Testis (tissue), 3 donors: ENCODE data around the gene EFNB3. TPM values are rescaled to one million over a fixed set of nuclear protein-coding genes. Genes with fewer than 3 reads are reported as not detected.
A peak's percentile ranks its signal among the peaks of the same experiment; 100 is the strongest.

Source experiments
- DNase-seq: peaks from one replicate; pipeline ENCODE4 v3.0.0-alpha.2; 2019
- H3K27ac ChIP-seq, 2 donors: fragments of 200-600 bp; sonication (generic); one replicate each; pipeline ENCODE4 v1.5.1; 2019
- H3K27me3 ChIP-seq: fragments of 200-600 bp; sonication (generic); one replicate; pipeline ENCODE4 v1.5.1; 2019
- H3K36me3 ChIP-seq: fragments of 200-600 bp; sonication (generic); one replicate; pipeline ENCODE4 v1.5.1; 2017; ENCODE audit warnings: low read depth; ENCODE audit errors: missing control alignments
- H3K4me1 ChIP-seq: fragments of 200-600 bp; sonication (generic); one replicate; pipeline ENCODE4 v1.5.1; 2019
- H3K4me3 ChIP-seq, 2 donors: fragments of 200-600 bp; sonication (generic); one replicate each; pipeline ENCODE4 v1.5.1; 2017 to 2019
- H3K9me3 ChIP-seq: fragments of 200-600 bp; sonication (generic); one replicate; pipeline ENCODE4 v1.5.1; 2017
- POLR2A ChIP-seq: fragments of 450-650 bp; IDR thresholded peaks from one replicate; pipeline ENCODE4 v1.6.1; 2017; ENCODE audit warnings: antibody characterized with exemption, mild to moderate bottlenecking, moderate library complexity
- WGBS, 2 donors: methylation state at CpG; one replicate each; pipeline ENCODE4 v1.1.5; 2018; 5-methylcytosine and 5-hydroxymethylcytosine counted together
- intact Hi-C: fragments of 100-400 bp; cut with DNase I; formaldehyde crosslinking; loops from one replicate; pipeline ENCODE4 v1.15.1; 2023; ENCODE audit warnings: low total_unique reads
- polyA plus RNA-seq: library from polyadenylated mRNA; stranded (reverse); fragments of 350-450 nt; fragmentation: Illumina TruSeq; extraction: RNeasy Lipid Tissue Mini Kit (QIAGEN cat#74804); gene quantifications from one replicate; pipeline ENCODE4 v1.2.3, GENCODE V29; 2014; ENCODE audit warnings: low read depth, low replicate concordance; ENCODE audit not compliant: insufficient read depth
- total RNA-seq, 2 donors: library from RNA; depleted of rRNA; stranded (reverse); fragments of >200 nt; gene quantifications; one replicate each; pipeline ENCODE4 v1.2.3, GENCODE V29; 2016
- TF ChIP-seq, protein P1 (sequence below), 3 experiments: fragments of 450-650 bp in 2 of 3; fragments of 200-600 bp in 1 of 3; sonication (generic) in 1 of 3; IDR thresholded peaks; one replicate each; pipeline ENCODE4 v1.5.1; 2016 to 2019; ENCODE audit warnings: antibody characterized with exemption in 3 of 3, mild to moderate bottlenecking in 2 of 3, moderate library complexity in 1 of 3

EFNB3 gene
- total and polyA plus RNA-seq, 3 donors from 2014 or later = 0.93 to 3.5 (median 2.0) TPM

DNA sequence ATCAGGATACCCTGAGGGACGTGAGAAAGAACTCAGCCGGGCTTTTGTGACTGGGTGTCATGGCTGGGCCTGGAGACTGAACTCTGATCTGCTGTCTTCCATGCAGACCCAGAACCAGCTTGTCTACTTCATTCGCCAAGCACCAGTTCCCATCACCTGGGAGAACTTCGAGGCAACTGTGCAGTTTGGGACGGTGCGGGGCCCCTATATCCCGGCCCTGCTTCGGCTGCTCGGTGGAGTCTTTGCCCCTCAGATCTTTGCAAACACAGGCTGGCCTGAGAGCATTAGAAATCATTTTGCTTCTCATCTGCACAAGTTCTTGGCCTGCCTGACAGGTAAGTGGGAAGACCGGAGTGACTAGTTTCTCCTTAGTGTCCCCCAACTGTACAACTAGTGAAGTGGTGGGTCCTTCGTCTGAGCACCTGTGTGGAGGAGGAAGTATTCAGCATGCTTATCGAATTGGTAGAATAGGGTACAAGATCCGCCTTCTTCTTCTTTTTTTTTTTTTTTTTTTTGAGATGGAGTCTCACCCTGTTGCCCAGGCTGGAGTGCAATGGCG lies 28.1 kb downstream of the EFNB3 start:
- DNase-seq = no peak
- H3K27me3 ChIP-seq = no peaks in the 10 kb centered on the region
- no peaks in the 10 kb centered on the region for H3K4me1 ChIP-seq
- H3K27ac ChIP-seq = no peak overlapping the region
- intact Hi-C loops = no loop called here
- H3K36me3 ChIP-seq = no peaks in the 10 kb centered on the region
- 91 to 93% methylated on average over 14 of the region's 14 CpGs for WGBS, 2 donors
- TF ChIP-seq, protein P1, sequence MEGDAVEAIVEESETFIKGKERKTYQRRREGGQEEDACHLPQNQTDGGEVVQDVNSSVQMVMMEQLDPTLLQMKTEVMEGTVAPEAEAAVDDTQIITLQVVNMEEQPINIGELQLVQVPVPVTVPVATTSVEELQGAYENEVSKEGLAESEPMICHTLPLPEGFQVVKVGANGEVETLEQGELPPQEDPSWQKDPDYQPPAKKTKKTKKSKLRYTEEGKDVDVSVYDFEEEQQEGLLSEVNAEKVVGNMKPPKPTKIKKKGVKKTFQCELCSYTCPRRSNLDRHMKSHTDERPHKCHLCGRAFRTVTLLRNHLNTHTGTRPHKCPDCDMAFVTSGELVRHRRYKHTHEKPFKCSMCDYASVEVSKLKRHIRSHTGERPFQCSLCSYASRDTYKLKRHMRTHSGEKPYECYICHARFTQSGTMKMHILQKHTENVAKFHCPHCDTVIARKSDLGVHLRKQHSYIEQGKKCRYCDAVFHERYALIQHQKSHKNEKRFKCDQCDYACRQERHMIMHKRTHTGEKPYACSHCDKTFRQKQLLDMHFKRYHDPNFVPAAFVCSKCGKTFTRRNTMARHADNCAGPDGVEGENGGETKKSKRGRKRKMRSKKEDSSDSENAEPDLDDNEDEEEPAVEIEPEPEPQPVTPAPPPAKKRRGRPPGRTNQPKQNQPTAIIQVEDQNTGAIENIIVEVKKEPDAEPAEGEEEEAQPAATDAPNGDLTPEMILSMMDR (IDR thresholded peaks at IDR 0.05) = no peak
- TF ChIP-seq POLR2A = no peak
- H3K4me3 ChIP-seq = no peak overlapping the region
- H3K9me3 ChIP-seq = no peaks in the 10 kb centered on the region

GRCh38 chr17:7737601-7738000 lies 32.6 kb downstream of the EFNB3 start:
- H3K27ac ChIP-seq = no peak overlapping the region
- H3K4me3 ChIP-seq = no peak overlapping the region
- H3K9me3 ChIP-seq = no peaks in the 10 kb centered on the region
- WGBS, 2 donors = 91 to 93% methylated on average over 5 of the region's 5 CpGs
- intact Hi-C loops = no loop called here
- H3K27me3 ChIP-seq = no peaks in the 10 kb centered on the region
- no peaks in the 10 kb centered on the region for H3K4me1 ChIP-seq
- DNase-seq = no peak
- H3K36me3 ChIP-seq = no peaks in the 10 kb centered on the region
- TF ChIP-seq, protein P1 (IDR thresholded peaks at IDR 0.05) = no peak
- no peak for TF ChIP-seq POLR2A

GRCh38 chr17:7739746-7740145 lies 34.7 kb downstream of the EFNB3 start:
- WGBS, 2 donors = 62 to 80% methylated on average over 14 of the region's 14 CpGs
- DNase-seq = no peak
- no peaks in the 10 kb centered on the region for H3K9me3 ChIP-seq
- H3K4me1 ChIP-seq = no peaks in the 10 kb centered on the region
- no peaks in the 10 kb centered on the region for H3K36me3 ChIP-seq
- H3K27me3 ChIP-seq = no peaks in the 10 kb centered on the region
- H3K27ac ChIP-seq = no peak overlapping the region
- intact Hi-C loops = no loop called here
- TF ChIP-seq, protein P1 (IDR thresholded peaks at IDR 0.05) = no peak
- no peak for TF ChIP-seq POLR2A
- H3K4me3 ChIP-seq = no peak overlapping the region

DNA sequence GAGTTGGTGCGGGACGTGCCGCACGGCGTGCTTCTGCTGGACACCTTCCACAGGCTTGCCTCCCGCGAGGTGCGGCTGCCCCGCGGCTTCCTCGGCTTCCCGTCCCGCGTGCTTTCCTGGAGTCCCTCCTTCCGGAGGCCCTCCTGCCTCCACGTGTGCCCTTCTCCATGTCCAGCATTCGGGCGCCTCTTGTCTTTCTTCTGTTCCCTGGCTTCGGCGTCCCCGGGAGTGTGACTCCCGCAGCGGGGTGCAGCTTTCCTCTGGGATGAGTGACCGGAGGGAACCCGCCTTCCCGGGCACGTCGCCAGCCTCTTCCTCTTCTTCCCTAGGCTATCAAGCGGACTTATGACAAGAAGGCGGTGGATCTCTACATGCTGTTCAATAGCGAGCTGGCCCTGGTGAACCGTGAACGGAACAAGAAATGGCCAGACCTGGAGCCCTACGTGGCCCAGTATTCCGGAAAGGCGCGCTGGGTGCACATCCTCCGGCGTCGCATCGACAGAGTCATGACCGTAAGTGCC lies 35.5 kb downstream of the EFNB3 start:
- intact Hi-C loops = no loop called here
- TF ChIP-seq, protein P1 (IDR thresholded peaks at IDR 0.05) = no peak
- Histone ChIP-seq H3K27me3 (no peaks in the 10 kb centered on the region), H3K27ac (no peak overlapping the region), H3K9me3 (no peaks in the 10 kb centered on the region), H3K4me3 (peak overlapping the region; percentile 12 to 23), H3K4me1 (no peaks in the 10 kb centered on the region), H3K36me3 (no peaks in the 10 kb centered on the region)
- WGBS, 2 donors = 51 to 63% methylated on average over 29 to 42 of the region's 42 CpGs
- DNase-seq = peak; percentile 17

- Histone ChIP-seq H3K4me1 (no peaks in the 10 kb centered on the region), H3K27ac (no peak overlapping the region), H3K4me3 (no peak overlapping the region), H3K9me3 (no peaks in the 10 kb centered on the region), H3K36me3 (no peaks in the 10 kb centered on the region), H3K27me3 (no peaks in the 10 kb centered on the region)
- TF ChIP-seq POLR2A = no peak
- TF ChIP-seq, protein P1 (IDR thresholded peaks at IDR 0.05) = no peak
- DNase-seq = no peak
- intact Hi-C loops = no loop called here
- 61 to 74% methylated on average over 10 of the region's 10 CpGs for WGBS, 2 donors
Measured at GRCh38 chr17:7742729-7743128, 37.7 kb downstream of the EFNB3 start.
